ENCODE results near the gene MRFAP1.

MRFAP1 gene

GRCh38 chr4:6640292-6641163 lies at the start of gene MRFAP1:
TSS of gene MRFAP1 (plus strand) at chr4:6640685. CDS start at chr4:6640863, 178 bp downstream.
- POLR2A ChIA-PET, result interaction anchor here (0.7 to 2.4 kb wide), 2 partner anchors 33 to 271 kb away, joined by 5 to 11 read pairs; a partner anchor contains a TSS
- peak; percentile 96 for DNase-seq (ENCODE audit: extremely low spot score)
- CTCF ChIA-PET, result interaction anchor here (0.9 to 1.4 kb wide), 3 partner anchors 12 to 79 kb away, joined by 3 to 4 read pairs (median 3); no protein-coding TSS in a partner anchor
- no peak for TF ChIP-seq CTCF (IDR thresholded peaks at IDR 0.05; ENCODE audit: control extremely low read depth, extremely low read depth, low read depth, missing control alignments)

- CTCF ChIA-PET, result no interaction called here
- no peak for TF ChIP-seq CTCF (IDR thresholded peaks at IDR 0.05; ENCODE audit: control extremely low read depth, extremely low read depth, low read depth, missing control alignments)
- DNase-seq (ENCODE audit: extremely low spot score), result peak; percentile 44
- POLR2A ChIA-PET, result no interaction called here
Observed at GRCh38 chr4:6591313-6591712, 49.2 kb upstream of the MRFAP1 start.

GRCh38 chr4:6591781-6592180 lies 48.7 kb upstream of the MRFAP1 start:
- TF ChIP-seq CTCF (IDR thresholded peaks at IDR 0.05; ENCODE audit: control extremely low read depth, extremely low read depth, low read depth, missing control alignments), result no peak
- POLR2A ChIA-PET, result no interaction called here

GRCh38 chr4:6592804-6593563 lies 47.5 kb upstream of the MRFAP1 start:
- DNase-seq (ENCODE audit: extremely low spot score), result no peak
- POLR2A ChIA-PET, result no interaction called here
- CTCF ChIA-PET, result interaction anchor here (2.0 kb wide), 1 partner anchor 9 kb away, joined by 4 read pairs; no protein-coding TSS in a partner anchor
- TF ChIP-seq CTCF (IDR thresholded peaks at IDR 0.05; ENCODE audit: control extremely low read depth, extremely low read depth, low read depth, missing control alignments), result no peak

More at GRCh38 chr4:6591781-6592180, 48.7 kb upstream of the MRFAP1 start:
- CTCF ChIA-PET, result interaction anchor here (2.0 kb wide), 1 partner anchor 10 kb away, joined by 4 read pairs; no protein-coding TSS in a partner anchor
- DNase-seq (ENCODE audit: extremely low spot score), result no peak

GRCh38 chr4:6594341-6594740 lies 46.1 kb upstream of the MRFAP1 start:
- ChIA-PET CTCF (no interaction called here), POLR2A (no interaction called here)
- no peak for DNase-seq (ENCODE audit: extremely low spot score)
- no peak for TF ChIP-seq CTCF (IDR thresholded peaks at IDR 0.05; ENCODE audit: control extremely low read depth, extremely low read depth, low read depth, missing control alignments)

- TF ChIP-seq CTCF (IDR thresholded peaks at IDR 0.05; ENCODE audit: control extremely low read depth, extremely low read depth, low read depth, missing control alignments), result no peak
- CTCF ChIA-PET, result no interaction called here
- no peak for DNase-seq (ENCODE audit: extremely low spot score)
- POLR2A ChIA-PET, result no interaction called here
Observed at GRCh38 chr4:6594826-6595355, 45.6 kb upstream of the MRFAP1 start.

Measured in GM10248 (cell line).